Right lobe of liver (tissue), 6 donors: ENCODE results near the gene C12orf60. TPM values are rescaled to one million over a fixed set of nuclear protein-coding genes. Genes with fewer than 3 reads are reported as not detected.

Source experiments
- ATAC-seq, 4 donors: fragments of 200-7000 bp; cut with Tn5 transposase; one replicate each; pipeline ENCODE4 v1.9.1; 2020; ENCODE audit warnings: mild to moderate bottlenecking in 4 of 4, moderate library complexity in 4 of 4
- DNase-seq, 3 donors: peaks; one replicate each; pipeline ENCODE4 v3.0.0-alpha.2; 2020
- H3K27ac ChIP-seq, 3 donors: fragments of 200-600 bp; one replicate each; pipeline ENCODE4 v1.8.0; 2022
- H3K27me3 ChIP-seq, 2 donors: fragments of 200-600 bp; one replicate each; pipeline ENCODE4 v1.8.0; 2022
- H3K36me3 ChIP-seq, 4 donors: fragments of 200-600 bp; sonication (generic) in 1 of 4; one replicate each; pipeline versions ENCODE4 v1.5.1 to v1.8.0; 2017 to 2022; ENCODE audit warnings: control low read depth in 1 of 4
- H3K4me1 ChIP-seq, 4 donors: fragments of 200-600 bp; sonication (generic) in 1 of 4; one replicate each; pipeline versions ENCODE4 v1.5.1 to v1.8.0; 2017 to 2022; ENCODE audit warnings: control low read depth in 1 of 4
- H3K4me3 ChIP-seq, 3 donors: fragments of 200-600 bp; one replicate each; pipeline ENCODE4 v1.8.0; 2022
- H3K9me3 ChIP-seq, 4 donors: fragments of 200-600 bp; sonication (generic) in 1 of 4; one replicate each; pipeline versions ENCODE4 v1.5.1 to v1.8.0; 2017 to 2022; ENCODE audit warnings: control low read depth in 1 of 4
- POLR2A ChIP-seq: fragments of 450-650 bp; IDR thresholded peaks from one replicate; pipeline ENCODE4 v1.6.1; 2017; ENCODE audit warnings: antibody characterized with exemption, mild to moderate bottlenecking
- WGBS: methylation state at CpG from one replicate; pipeline ENCODE4 v1.1.6; 2018; ENCODE audit warnings: low coverage, low lambda C conversion rate; ENCODE audit not compliant: insufficient coverage; ENCODE audit errors: missing lambda C conversion rate; 5-methylcytosine and 5-hydroxymethylcytosine counted together
- intact Hi-C, 2 donors: fragments of 100-400 bp; cut with DNase I; formaldehyde crosslinking; loops; one replicate each; pipeline versions ENCODE4 v1.11.2 to v1.14.1; 2022
- total RNA-seq, 6 experiments: library from RNA; depleted of rRNA in 2 of 6; stranded (reverse); fragments of >200 nt in 2 of 6; fragmentation: NEBNext Ultra II Directional in 3 of 6; extraction: Animal tissue kit (Norgen Biotek cat#: 25700) in 3 of 6; gene quantifications; one replicate each; pipeline versions ENCODE4 v1.1.0 to v1.2.4, GENCODE V29; 2016 to 2023
- TF ChIP-seq, protein P1 (sequence below), 4 donors: fragments of 200-600 bp in 3 of 4; fragments of 450-650 bp in 1 of 4; IDR thresholded peaks; one replicate each; pipeline versions ENCODE4 v1.5.1 to v1.8.0; 2016 to 2022; ENCODE audit warnings: antibody characterized with exemption in 4 of 4, mild to moderate bottlenecking in 2 of 4
- donor health status: DM: no; HTN: yes; CAD: no.
- donor health status: DM: no; HTN: no; CAD: no.
- donor health status: DM: no; HTN: no; CAD: no.
- donor health status: DM: no; HTN: yes; CAD: no.
- donor health status: DM: no; HTN: yes; CAD: no.

The C12orf60 gene
- total RNA-seq, 6 experiments from 2014 or later: 0.37 to 0.91 (median 0.74) TPM

DNA sequence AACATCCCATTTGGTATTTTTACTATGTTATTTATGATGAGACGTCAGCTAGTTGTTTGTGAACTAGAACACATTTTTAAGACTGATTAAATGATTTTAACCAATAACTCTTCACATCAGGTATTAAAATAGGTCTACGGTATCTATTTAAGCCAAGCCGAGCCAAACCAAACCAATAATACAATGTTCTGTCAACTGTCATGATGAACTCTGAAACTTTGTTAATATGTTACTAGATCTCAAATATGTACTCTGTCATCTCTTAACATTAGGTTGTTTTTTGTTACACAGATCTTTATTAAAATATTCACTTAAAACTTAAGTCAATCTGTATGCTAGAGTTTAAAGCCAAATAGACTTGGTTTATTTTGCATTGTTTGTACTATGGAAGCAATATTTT lies 38.8 kb downstream of the C12orf60 start:
- H3K4me3 ChIP-seq: peak overlapping the region; percentile 40 to 64 (median 59)
- peaks cover 0 to 36% (median 10%) of the 10 kb centered on the region in 4 donors for H3K4me1 ChIP-seq
- intact Hi-C loops: loop anchor here (5.0 to 10.0 kb wide), 2 partner anchors 70 to 152 kb away; a partner anchor contains a TSS
- H3K27me3 ChIP-seq: no peaks in the 10 kb centered on the region
- TF ChIP-seq, protein P1, sequence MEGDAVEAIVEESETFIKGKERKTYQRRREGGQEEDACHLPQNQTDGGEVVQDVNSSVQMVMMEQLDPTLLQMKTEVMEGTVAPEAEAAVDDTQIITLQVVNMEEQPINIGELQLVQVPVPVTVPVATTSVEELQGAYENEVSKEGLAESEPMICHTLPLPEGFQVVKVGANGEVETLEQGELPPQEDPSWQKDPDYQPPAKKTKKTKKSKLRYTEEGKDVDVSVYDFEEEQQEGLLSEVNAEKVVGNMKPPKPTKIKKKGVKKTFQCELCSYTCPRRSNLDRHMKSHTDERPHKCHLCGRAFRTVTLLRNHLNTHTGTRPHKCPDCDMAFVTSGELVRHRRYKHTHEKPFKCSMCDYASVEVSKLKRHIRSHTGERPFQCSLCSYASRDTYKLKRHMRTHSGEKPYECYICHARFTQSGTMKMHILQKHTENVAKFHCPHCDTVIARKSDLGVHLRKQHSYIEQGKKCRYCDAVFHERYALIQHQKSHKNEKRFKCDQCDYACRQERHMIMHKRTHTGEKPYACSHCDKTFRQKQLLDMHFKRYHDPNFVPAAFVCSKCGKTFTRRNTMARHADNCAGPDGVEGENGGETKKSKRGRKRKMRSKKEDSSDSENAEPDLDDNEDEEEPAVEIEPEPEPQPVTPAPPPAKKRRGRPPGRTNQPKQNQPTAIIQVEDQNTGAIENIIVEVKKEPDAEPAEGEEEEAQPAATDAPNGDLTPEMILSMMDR (IDR thresholded peaks at IDR 0.05): no peak
- TF ChIP-seq POLR2A: no peak
- H3K27ac ChIP-seq: peak overlapping the region; percentile 83 to 94 (median 91)
- ATAC-seq (peak; percentile 57 to 69 (median 65)), DNase-seq (no peak)
- no peaks in the 10 kb centered on the region for H3K9me3 ChIP-seq
- WGBS: 7% methylated on average over 3 of the region's 3 CpGs
- peaks cover 0 to 18% (median 5%) of the 10 kb centered on the region in 4 donors for H3K36me3 ChIP-seq

DNA sequence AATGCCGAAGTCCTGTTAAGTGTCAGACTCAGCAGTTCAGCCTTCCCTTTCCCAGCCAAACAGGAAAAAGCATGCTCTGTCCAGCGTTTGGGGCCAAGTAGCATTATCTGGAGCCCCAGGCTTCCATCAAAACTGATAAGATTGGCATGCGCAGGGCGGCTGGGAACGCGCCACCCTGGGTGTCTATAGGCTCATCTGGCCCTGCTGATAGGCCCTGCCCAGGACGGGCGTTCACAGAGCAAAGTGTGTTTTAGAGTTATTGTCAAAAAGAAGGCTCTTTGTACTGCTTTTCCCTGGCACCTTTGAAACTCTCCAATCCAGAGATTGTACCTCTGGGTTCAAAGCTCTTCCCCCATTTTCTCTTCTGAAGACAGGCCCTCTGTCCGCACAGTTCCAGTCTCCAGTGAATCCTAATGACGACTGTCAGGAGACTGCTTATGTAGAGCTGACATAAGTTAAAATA lies 40.0 kb downstream of the C12orf60 start, which contains the start of gene ART4:
Gene ART4, minus strand, starts transcription at position 102 of the 463 bp plus-strand sequence. CDS start 413 bp downstream, outside the sequence.
- H3K27ac ChIP-seq: peak within 1 kb of the TSS; percentile 83 to 94 (median 91)
- H3K36me3 ChIP-seq: peaks cover 0 to 18% (median 5%) of the 10 kb centered on the region in 4 donors
- ATAC-seq (peak; percentile 67 to 85 (median 76)), DNase-seq (peak; percentile 85 to 94 (median 91))
- peaks cover 0 to 36% (median 9%) of the 10 kb centered on the region in 4 donors for H3K4me1 ChIP-seq
- H3K9me3 ChIP-seq: no peaks in the 10 kb centered on the region
- intact Hi-C loops: loop anchor here (5.0 to 10.0 kb wide), 2 partner anchors 71 to 151 kb away; a partner anchor contains a TSS
- no peaks in the 10 kb centered on the region for H3K27me3 ChIP-seq
- TF ChIP-seq, protein P1 (IDR thresholded peaks at IDR 0.05): no peak
- peak; percentile 78 for TF ChIP-seq POLR2A
- peak within 1 kb of the TSS; percentile 40 to 64 (median 59) for H3K4me3 ChIP-seq
- WGBS: 15% methylated on average over 6 of the region's 10 CpGs

DNA sequence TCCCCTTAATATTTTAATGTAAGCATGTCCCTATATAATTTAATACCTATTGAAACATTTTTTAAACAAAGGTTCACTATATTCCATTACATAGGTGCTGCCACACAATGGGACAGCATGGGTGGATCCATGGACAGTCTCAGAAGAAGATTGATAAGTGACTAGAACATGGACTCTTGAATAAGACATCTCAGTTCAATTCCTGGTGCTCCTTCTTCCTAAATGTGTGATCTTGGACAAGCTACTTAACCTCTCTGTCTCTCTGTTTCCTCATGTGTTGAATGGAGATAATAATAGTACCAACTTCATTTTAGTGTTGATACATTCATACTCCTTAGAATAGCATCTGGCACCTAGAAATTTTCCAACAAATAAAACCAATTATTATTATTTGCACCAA lies 40.9 kb downstream of the C12orf60 start:
- Histone ChIP-seq H3K9me3 (no peaks in the 10 kb centered on the region), H3K27me3 (no peaks in the 10 kb centered on the region), H3K4me3 (no peak overlapping the region), H3K4me1 (peaks cover 0 to 30% (median 5%) of the 10 kb centered on the region in 4 donors), H3K27ac (peak overlapping the region in 2 of 3 donors; percentile 91 to 94), H3K36me3 (peaks cover 0 to 12% (median 5%) of the 10 kb centered on the region in 4 donors)
- intact Hi-C loops: loop anchor here (5.0 to 10.0 kb wide), 2 partner anchors 72 to 150 kb away; a partner anchor contains a TSS
- ATAC-seq (no peak), DNase-seq (no peak)
- TF ChIP-seq, protein P1 (IDR thresholded peaks at IDR 0.05): no peak
- TF ChIP-seq POLR2A: no peak

DNA sequence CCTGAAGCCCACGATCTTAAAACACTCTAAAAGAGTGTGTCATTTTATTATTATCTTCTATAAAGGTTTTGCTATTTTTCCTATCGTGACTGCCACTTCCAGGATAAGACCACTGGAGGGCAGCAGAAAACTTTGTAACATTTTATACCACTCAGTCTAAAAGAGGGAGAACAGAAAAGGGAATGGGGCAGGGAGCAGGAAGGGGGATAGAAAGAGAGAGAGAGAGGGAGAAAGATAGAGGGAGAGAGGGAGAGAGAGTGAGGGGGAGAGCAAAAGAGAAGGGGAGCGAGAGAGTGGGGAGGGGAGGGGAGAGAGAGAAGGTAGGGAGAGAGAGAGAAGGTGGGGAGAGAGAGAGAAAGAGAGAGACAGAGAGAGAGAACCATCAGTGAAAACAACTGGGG lies 41.9 kb downstream of the C12orf60 start:
- ATAC-seq (peak in 3 of 4 donors; percentile 10 to 44 (median 25)), DNase-seq (no peak)
- WGBS: 6% methylated on average over 3 of the region's 3 CpGs
- H3K27ac ChIP-seq: no peak overlapping the region
- TF ChIP-seq POLR2A: no peak
- TF ChIP-seq, protein P1 (IDR thresholded peaks at IDR 0.05): peak; percentile 63 to 82 (median 70)
- H3K27me3 ChIP-seq: no peaks in the 10 kb centered on the region
- peaks cover 0 to 22% (median 2%) of the 10 kb centered on the region in 4 donors for H3K4me1 ChIP-seq
- H3K4me3 ChIP-seq: no peak overlapping the region
- H3K9me3 ChIP-seq: no peaks in the 10 kb centered on the region
- H3K36me3 ChIP-seq: peaks cover 0 to 3% (median under 1%) of the 10 kb centered on the region in 4 donors
- intact Hi-C loops: loop anchor here (10.0 kb wide), 1 partner anchor 149 kb away; no protein-coding TSS in a partner anchor
